ENCODE data around the gene ZNF429. TPM values are rescaled to one million over a fixed set of nuclear protein-coding genes. Genes with fewer than 3 reads are reported as not detected.
"Not testable (repeated sequence)": the region's sequence is repeated elsewhere in the genome, so short reads cannot be mapped to it uniquely, and the experiment has no call there.

ZNF429 gene
- total and polyA plus RNA-seq, 12 donors = 4.4 to 50.3 (median 25.6) TPM

- WGBS, 4 donors = 61 to 64% (median 63%) methylated on average over 4 of the region's 4 CpGs
- intact Hi-C loops (cut with DNase I) = no loop called here
- no peak for TF ChIP-seq CTCF (IDR thresholded peaks at IDR 0.05)
- no peak for TF ChIP-seq POLR2A (IDR thresholded peaks at IDR 0.05)
Observed at GRCh38 chr19:21595185-21595584, 89.8 kb downstream of the ZNF429 start.

GRCh38 chr19:21602082-21602658 is 96.8 kb downstream of the ZNF429 start:
- Histone ChIP-seq H3K27ac (peak overlapping the region; percentile 55 to 93 (median 72)), H3K4me3 (peak overlapping the region in 2 of 4 donors; percentile 32 to 45), H3K27me3 (no peaks in the 10 kb centered on the region), H3K36me3 (replicated peaks in 1 of 2) (no peaks in the 10 kb centered on the region), H3K4me1 (replicated peaks in 1 of 2) (peaks cover 23 to 39% of the 10 kb centered on the region in 2 donors), H3K9me3 (replicated peaks in 1 of 3) (no peaks in the 10 kb centered on the region)
- no peak for DNase-seq
- WGBS, 4 donors = 45 to 63% (median 52%) methylated on average over 1 of the region's 1 CpG
- intact Hi-C loops (cut with DNase I) = no loop called here
- TF ChIP-seq CTCF (IDR thresholded peaks at IDR 0.05) (no peak), POLR2A (IDR thresholded peaks at IDR 0.05) (no peak)

More at GRCh38 chr19:21595185-21595584, 89.8 kb downstream of the ZNF429 start:
- Histone ChIP-seq H3K4me1 (replicated peaks in 1 of 2) (peaks cover 9 to 13% of the 10 kb centered on the region in 2 donors), H3K36me3 (replicated peaks in 1 of 2) (no peaks in the 10 kb centered on the region), H3K9me3 (replicated peaks in 1 of 3) (no peaks in the 10 kb centered on the region), H3K4me3 (no peak overlapping the region), H3K27ac (peak overlapping the region in 4 of 5 donors; percentile 26 to 91 (median 74)), H3K27me3 (no peaks in the 10 kb centered on the region)
- peak in 2 of 7 donors; percentile 24 to 33 for DNase-seq

- H3K4me1 ChIP-seq (replicated peaks in 1 of 2) = peaks cover 23 to 39% of the 10 kb centered on the region in 2 donors
- peak in 5 of 7 donors; percentile 35 to 60 (median 53) for DNase-seq
- intact Hi-C loops (cut with DNase I); H3K9me3 ChIP-seq (replicated peaks in 1 of 3); H3K36me3 ChIP-seq (replicated peaks in 1 of 2); H3K27me3 ChIP-seq: not testable (repeated sequence)
- peak overlapping the region; percentile 55 to 93 (median 72) for H3K27ac ChIP-seq
- WGBS, 4 donors = 24 to 27% (median 25%) methylated on average over 11 of the region's 11 CpGs
- peak overlapping the region in 2 of 4 donors; percentile 32 to 45 for H3K4me3 ChIP-seq
- peak in 1 of 2 donors; percentile 69 for TF ChIP-seq POLR2A (IDR thresholded peaks at IDR 0.05)
Observed at GRCh38 chr19:21602659-21603430, 97.4 kb downstream of the ZNF429 start.

GRCh38 chr19:21603431-21604231 is 98.2 kb downstream of the ZNF429 start:
- intact Hi-C loops (cut with DNase I) = no loop called here
- peaks cover 23 to 39% of the 10 kb centered on the region in 2 donors for H3K4me1 ChIP-seq (replicated peaks in 1 of 2)
- H3K36me3 ChIP-seq (replicated peaks in 1 of 2) = no peaks in the 10 kb centered on the region
- H3K27ac ChIP-seq = peak overlapping the region in 4 of 5 donors; percentile 69 to 93 (median 74)
- peak overlapping the region in 1 of 4 donors; percentile 55 for H3K4me3 ChIP-seq
- H3K9me3 ChIP-seq (replicated peaks in 1 of 3) = no peaks in the 10 kb centered on the region
- WGBS, 4 donors = 38 to 60% (median 55%) methylated on average over 8 of the region's 8 CpGs
- TF ChIP-seq CTCF (IDR thresholded peaks at IDR 0.05) (no peak), POLR2A (IDR thresholded peaks at IDR 0.05) (peak in 1 of 2 donors; percentile 17)
- H3K27me3 ChIP-seq = no peaks in the 10 kb centered on the region
- no peak for DNase-seq

Measured in adrenal gland (tissue), 12 donors.